GM19193 (cell line): Measurements from ENCODE around the gene GNB1.
A peak's percentile ranks its signal among the peaks of the same experiment; 100 is the strongest.

Experiments
- POLR2A ChIP-seq: IDR thresholded peaks from 4 replicates; pipeline ENCODE4 v1.6.1; 2011; ENCODE audit not compliant: insufficient read depth, insufficient read length; ENCODE audit errors: extremely low read depth

Gene GNB1

DNA sequence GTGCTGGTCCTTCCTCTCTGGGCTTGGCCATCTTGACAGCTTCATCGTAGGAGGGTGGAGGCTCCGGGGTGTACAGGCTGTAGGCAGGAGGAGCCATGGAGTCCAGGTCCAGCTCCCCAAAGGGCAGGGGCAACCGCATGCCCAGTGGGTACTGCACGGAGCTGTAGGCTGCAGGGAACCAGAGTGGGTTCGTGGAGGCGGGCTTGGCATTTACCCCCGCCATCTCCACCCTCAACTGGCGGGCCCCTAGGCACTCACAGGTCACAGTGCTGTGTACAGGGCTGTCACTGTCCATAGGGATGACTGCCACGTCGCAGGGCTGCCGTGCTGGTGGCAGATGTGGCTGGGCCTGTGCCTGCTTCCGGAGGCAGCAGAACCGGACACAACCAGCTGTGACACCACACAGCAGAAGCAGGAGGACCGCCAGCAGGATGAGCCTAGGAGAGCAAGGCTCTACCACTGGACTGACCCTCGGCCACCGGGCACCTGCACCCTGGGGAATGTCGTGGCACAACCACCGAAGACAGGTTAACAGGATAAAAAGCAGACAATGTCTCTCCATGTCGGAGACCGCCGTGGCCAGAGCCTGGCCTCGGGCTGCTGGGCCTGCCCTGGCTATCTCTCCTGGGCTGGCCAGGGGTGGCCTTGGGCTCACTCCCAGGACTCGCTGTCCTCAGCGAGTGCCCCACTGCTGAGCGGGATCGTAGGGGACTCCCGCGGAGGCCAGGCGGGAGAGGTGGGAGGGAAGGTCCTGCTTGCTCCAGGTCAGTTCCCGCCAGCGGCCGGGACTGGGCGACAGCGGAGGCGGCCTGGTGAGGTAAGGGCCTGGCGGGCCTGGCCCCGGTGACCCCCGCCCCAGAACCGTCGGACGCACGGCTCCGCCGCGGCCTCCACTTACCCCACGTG lies 27.4 kb upstream of the GNB1 start:
- no peak for TF ChIP-seq POLR2A

DNA sequence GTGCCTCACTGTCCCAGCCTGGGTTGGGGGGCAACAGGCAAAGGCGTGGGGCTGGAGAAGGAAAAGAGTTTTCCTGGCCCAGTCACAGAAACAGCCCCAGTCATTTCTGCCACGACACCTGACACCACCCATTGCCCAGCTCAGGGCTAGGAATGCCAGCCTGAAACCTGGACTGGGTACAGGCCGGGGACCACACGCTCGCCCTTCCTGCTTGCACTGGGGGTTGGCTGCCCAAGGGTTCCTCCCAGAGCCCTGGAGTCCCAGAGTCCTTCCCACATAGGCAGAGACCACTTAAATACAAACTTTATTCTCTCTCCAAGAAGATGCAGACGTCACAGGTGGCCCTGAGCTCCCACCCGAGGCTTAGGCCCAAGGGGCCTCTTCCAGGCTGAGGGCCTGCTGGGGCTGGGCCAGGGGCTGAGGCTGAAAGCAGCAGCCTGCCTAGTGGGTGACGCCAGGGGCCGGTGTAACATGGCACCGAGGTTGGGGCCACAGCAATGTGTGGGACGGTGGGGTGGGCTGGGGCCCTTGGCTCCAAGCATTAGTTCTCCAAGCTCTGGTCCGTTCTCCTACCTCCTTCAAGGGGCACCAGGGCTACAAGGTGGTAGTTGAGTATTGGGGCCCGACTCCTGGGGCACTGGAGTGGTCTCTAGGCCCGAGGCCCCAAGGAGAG lies 26.6 kb upstream of the GNB1 start:
- no peak for TF ChIP-seq POLR2A

DNA sequence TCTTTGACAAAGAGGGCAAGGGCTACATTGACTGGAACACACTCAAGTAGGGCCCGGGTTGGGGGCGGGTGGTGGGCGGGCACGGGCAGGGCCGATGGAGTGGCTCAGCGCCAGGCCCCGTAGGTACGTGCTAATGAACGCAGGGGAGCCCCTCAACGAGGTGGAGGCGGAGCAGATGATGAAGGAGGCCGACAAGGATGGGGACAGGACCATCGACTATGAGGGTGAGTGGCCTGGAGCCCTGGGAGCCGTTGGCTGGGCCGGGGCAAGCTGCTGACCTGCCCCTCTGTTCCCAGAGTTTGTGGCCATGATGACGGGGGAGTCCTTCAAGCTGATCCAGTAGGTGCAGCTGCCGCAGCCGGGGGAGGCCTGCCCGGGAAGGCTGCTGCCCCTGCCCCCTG lies 26.0 kb upstream of the GNB1 start:
- no peak for TF ChIP-seq POLR2A

DNA sequence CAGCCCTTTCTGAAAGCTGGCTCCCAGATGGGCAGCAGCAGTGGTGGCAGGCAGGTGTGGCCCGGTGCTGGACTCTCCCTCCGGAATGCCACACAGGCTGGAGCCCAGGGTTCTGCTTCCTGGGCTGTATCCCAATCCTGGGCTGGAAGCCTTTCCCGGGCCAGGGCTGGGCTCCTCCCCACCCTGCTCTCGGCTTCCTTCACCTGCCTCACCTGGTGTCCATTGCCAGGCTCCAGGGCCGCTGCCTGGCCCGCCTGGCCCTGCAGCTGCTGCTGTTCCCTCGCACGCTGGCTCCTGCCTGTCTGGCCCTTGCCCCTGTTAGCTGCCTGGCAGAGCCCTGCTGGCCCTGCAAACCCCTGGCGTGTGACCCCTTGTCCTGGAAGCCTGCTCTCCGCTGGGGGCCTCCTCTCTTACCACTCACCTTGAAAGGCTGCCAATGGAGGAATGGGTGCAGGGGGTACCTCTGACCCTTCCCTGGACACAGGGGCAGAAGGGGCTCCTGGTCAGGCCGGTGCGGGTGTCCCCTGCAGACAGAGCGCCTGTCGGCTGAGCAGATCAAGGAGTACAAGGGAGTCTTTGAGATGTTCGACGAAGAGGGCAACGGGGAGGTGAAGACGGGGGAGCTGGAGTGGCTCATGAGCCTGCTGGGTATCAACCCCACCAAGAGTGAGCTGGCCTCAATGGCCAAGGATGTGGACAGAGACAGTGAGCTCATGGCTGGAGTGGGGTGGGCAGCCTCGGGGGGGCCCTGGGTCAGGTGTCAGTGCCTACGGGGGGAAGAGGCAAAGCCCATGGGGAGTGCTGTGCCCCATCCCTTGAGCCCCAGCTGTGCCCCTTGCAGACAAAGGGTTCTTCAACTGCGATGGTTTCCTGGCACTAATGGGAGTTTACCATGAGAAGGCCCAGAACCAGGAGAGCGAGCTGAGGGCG lies 25.3 kb upstream of the GNB1 start:
- no peak for TF ChIP-seq POLR2A

DNA sequence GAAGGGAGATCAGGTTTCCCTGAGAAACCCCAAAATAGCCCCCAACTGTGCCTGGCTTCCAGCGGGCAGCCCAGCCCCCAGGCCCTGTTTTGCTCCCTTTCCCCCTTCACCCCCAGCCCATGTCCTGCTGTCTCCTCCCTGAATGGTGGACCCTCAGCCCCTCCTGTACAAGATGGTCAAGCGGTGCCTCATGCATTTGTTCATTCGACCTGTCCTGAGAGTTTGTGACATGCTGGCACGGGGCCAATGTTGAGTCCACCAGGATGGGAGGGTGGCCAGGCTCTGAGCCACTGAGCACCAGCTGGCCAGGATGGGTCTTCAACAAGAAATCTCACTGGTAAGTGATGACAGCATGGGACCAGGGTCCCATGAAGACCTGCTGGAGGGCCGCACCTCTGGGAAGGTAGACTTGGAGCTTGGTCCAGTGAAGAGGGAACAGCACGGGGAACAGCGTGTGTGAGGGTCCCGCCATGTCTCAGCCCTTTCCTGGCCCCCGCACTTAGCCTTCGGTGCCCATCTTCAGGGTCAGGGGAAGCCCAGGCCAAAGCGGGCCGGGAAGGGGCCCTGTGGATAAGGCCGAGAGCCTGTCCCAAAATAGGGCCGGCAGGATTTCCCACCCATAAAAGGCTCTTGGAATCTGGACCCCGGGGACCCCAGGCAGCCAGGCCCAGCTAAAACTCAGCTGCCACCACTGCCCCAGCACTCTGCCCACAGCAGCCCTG lies 24.2 kb upstream of the GNB1 start, which contains the start of gene CALML6:
Gene CALML6, plus strand, starts transcription at position 290 of the 722 bp plus-strand sequence. Its CDS starts 21 bp downstream, at position 311.
- TF ChIP-seq POLR2A = no peak

DNA sequence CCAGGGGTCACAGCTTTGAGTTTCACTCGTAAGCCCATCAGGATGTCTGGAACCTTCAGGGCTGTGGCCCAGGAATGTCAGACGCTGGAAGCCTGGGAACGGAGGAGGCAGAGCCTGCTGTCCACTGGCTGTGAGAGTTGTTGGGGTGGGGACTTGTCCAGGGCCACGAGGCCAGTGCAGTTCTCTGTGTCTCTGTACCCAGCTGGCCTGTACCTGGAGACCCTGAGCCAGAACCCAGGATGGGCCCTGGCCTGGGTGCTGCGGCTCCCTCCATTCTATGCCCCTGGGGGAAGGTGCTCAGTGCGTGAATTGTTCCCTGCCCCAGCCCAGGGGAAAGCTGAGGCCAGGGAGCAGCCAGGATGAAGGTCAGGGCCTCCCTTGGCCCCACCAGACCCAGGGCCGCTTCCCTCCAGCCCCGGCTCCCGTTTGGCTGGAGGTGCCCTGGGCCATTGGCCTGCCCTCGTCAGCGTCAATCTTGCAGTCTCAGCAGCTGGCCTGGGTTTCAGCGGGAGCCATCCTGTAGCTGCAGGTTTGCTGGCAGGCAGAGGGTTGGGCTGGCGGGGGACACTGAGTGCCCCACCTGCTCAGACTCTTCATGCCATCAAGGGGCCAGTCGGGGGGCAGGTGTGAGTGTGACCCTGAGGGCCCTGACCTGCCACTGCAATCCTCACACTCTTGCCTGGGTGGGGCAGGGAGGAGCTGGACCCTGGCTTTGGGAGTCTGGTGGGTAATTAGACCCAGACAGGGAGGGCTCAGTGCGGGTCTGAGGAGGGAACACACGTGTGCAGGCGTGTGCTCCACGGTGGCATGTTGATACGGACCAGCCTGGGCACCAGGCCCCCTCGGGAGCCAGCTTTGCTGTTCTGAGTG lies 23.4 kb upstream of the GNB1 start:
- TF ChIP-seq POLR2A = no peak

DNA sequence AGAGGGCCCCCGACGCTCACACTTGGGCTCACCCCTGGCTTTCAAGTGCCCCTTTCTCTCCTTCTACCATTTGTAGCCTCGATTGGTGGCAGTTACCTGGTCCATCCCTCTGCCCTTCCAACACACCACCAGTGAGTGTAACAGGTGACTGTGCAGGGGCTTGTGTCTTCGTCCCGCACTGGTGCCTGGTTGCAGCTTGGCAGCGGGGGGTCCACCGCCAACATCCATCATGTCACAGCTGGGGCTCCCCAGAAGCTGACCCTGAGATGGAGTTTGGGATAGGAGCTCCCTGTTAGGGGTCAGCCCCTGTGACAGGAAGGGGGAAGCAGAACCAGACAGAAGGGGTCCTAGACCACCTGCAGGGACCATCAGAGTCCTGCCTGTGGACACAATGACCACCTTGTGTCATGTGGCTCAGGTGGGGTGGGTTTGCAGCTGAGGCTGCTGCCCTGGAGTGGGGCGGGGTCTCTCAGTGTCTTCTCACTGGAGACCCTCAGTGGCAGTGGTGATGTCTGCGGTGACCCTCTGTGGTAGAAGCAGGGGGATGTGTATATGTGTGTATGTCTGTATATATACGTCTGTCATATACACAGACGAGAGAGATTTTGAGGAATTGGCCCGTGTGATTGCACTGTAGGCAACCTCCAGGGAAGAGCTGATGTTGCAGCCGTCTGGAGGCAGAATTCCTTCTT lies 20.6 kb upstream of the GNB1 start:
- no peak for TF ChIP-seq POLR2A

DNA sequence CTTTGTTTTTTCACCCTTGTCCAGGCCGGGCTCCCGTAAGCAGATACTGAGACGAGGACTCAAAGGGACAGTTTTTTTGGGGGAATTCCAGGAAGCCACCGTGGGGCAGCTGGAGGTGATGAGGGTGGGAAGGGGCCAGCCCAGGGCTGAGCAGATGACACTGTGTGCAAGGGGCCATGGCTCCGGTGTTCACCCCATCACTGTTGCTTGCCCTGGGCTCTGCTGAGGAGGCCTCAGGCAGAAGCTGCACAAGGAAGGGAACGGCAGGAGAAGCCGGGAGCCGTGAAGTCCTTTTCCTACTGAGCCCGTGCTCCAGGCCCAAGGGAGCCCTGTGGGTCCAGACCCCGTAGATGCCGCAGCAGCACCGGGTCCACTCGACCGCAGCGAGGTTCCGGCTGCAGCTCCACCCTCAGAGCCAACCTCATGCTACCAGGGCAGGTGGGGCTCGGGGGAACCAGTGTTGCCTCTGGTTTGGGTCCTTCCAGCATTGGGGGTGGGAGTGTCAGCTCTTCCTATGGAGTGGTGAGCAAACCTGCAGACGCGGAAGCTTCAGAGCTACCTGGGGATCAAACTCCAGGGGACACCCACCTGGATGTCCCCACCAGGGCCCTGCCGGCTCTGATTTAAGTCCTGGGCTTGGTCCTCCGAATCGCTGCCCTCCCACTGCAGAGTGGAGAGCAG lies 19.9 kb upstream of the GNB1 start:
- TF ChIP-seq POLR2A = no peak

DNA sequence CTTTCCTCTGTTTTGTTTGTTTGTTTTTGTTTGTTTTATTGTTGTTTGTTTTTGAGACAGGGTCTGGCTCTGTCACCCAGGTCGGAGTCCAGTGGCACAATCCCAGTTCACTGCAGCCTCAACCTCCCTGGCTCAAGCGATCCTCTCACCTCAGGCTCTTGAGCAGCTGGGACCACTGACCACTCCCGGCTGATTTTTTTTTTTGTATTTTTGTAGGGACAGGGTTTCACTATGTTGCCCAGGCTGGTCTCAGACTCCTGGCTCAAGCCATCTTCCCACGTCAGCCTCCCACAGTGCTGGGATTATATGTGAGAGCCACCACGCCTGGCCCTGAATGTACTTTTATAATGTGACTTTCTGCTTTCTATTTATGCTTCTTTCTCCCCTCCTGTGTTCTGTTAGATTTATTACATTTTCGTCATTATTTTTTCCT lies 19.2 kb upstream of the GNB1 start:
- TF ChIP-seq POLR2A = no peak

DNA sequence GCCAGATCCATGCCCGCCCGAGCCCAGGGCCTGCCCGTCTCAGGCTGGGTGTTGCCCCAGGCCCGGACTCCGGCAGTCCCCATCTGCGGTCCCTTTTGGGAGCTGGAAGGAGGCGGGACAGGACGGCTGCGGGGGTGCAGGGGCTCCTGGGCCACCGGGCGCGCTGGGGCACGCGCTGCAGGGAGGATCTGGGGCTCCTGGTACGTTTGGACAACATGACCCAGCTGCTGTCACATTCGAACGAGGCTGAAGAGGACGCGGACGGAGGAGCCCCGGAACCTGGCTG lies 17.6 kb upstream of the GNB1 start:
- no peak for TF ChIP-seq POLR2A

DNA sequence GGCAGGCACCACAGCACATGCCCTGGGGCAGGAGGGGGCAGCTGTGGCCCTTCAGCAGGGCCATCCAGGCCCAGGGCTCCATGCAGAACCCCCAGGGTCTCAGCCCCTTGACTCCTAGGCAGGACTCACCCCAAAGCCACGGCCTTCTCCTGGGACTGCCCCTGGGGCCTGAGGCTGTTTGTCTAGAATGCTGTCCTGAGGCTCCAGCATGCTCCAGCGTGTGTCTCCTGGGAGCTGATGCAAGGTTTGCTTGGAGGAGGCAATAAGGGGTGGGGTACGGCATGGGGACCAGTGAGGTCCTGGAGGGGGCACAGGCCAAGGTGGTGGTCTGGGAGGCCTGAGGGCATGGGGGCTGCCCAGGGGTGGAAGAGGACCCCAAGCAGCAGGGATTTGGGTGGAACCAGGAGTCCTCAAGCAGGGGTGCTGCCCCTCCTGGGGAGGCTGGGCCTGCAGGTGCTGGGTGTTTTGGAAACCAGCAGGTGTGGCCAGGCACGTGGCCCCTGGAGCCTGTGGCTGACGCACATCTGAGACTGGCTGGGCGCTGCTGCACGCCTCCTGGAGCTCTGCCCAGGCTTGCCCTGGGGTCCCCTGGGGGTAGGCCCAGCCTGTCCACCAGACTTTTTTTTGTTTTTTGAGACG lies 16.3 kb upstream of the GNB1 start:
- peak; percentile 30 for TF ChIP-seq POLR2A
